Hepatocyte (in vitro differentiated cells): ENCODE measurements around the gene THAP4.

Experiments used
- CTCF ChIP-seq: fragments of 200-600 bp; sonication (generic); IDR thresholded peaks from 2 replicates; pipeline ENCODE4 v1.5.1; 2016; ENCODE audit warnings: antibody characterized with exemption, mild to moderate bottlenecking; ENCODE audit not compliant: poor library complexity
- EZH2phosphoT487 ChIP-seq: fragments of 200-600 bp; sonication (generic); IDR thresholded peaks from one replicate; pipeline ENCODE4 v1.6.1; 2018; ENCODE audit warnings: antibody characterized with exemption, mild to moderate bottlenecking, low read depth, moderate library complexity; ENCODE audit not compliant: unreplicated experiment, severe bottlenecking

GRCh38 chr2:241615041-241615440 lies 21.9 kb downstream of the THAP4 start:
- TF ChIP-seq CTCF, result no peak
- TF ChIP-seq EZH2phosphoT487, result no peak
